Neural progenitor cell (in vitro differentiated cells): ENCODE measurements around the gene FYN. TPM values are rescaled to one million over a fixed set of nuclear protein-coding genes. Genes with fewer than 3 reads are reported as not detected.

Experiments used
- DNase-seq: peaks from one replicate; pipeline ENCODE4 v3.0.0-alpha.2; 2016; ENCODE audit warnings: low spot score
- H2AFZ ChIP-seq: fragments of 200-600 bp; sonication (generic); replicated peaks from 2 replicates; pipeline ENCODE4 v1.6.1; 2016; ENCODE audit warnings: antibody characterized with exemption
- H3F3A ChIP-seq: fragments of 200-600 bp; sonication (generic); 2 replicates; pipeline ENCODE4 v1.6.1; 2016; ENCODE audit warnings: antibody characterized with exemption, low read depth
- H3K27ac ChIP-seq: fragments of 200-600 bp; sonication (generic); 2 replicates; pipeline ENCODE4 v1.5.1; 2016; ENCODE audit warnings: mild to moderate bottlenecking
- H3K27me3 ChIP-seq: fragments of 200-600 bp; sonication (generic); 2 replicates; pipeline ENCODE4 v1.6.1; 2016; ENCODE audit warnings: mild to moderate bottlenecking, moderate library complexity
- H3K36me3 ChIP-seq: fragments of 200-600 bp; sonication (generic); 2 replicates; pipeline ENCODE4 v1.5.1; 2016
- H3K4me1 ChIP-seq: fragments of 200-600 bp; sonication (generic); 2 replicates; pipeline ENCODE4 v1.6.1; 2016; ENCODE audit warnings: mixed run types
- H3K4me2 ChIP-seq: fragments of 200-600 bp; sonication (generic); 2 replicates; pipeline ENCODE4 v1.6.1; 2016
- H3K4me3 ChIP-seq: fragments of 200-600 bp; sonication (generic); 2 replicates; pipeline ENCODE4 v1.5.1; 2016
- H3K79me2 ChIP-seq: fragments of 200-600 bp; sonication (generic); 2 replicates; pipeline ENCODE4 v1.6.1; 2016; ENCODE audit warnings: low read depth
- H3K9ac ChIP-seq: fragments of 200-600 bp; sonication (generic); 2 replicates; pipeline ENCODE4 v1.6.1; 2016
- H3K9me3 ChIP-seq: fragments of 200-600 bp; sonication (generic); 2 replicates; pipeline ENCODE4 v1.5.1; 2016; ENCODE audit warnings: low read depth
- H4K20me1 ChIP-seq: fragments of 200-600 bp; sonication (generic); 2 replicates; pipeline ENCODE4 v1.6.1; 2016; ENCODE audit warnings: low read depth
- H3K27ac Mint-ChIP-seq: 3 replicates; pipeline ENCODE4 v1.8.0; 2021; ENCODE audit warnings: mixed read lengths
- H3K27me3 Mint-ChIP-seq: 2 replicates; pipeline ENCODE4 v1.8.0; 2022; ENCODE audit warnings: low read depth, mild to moderate bottlenecking, inconsistent platforms, moderate library complexity, mixed read lengths; ENCODE audit not compliant: insufficient read depth
- H3K36me3 Mint-ChIP-seq: 3 replicates; pipeline ENCODE4 v1.8.0; 2021; ENCODE audit warnings: mixed read lengths
- H3K4me1 Mint-ChIP-seq: 3 replicates; pipeline ENCODE4 v1.8.0; 2021; ENCODE audit warnings: mixed read lengths
- H3K4me3 Mint-ChIP-seq: 3 replicates; pipeline ENCODE4 v1.8.0; 2021; ENCODE audit warnings: mild to moderate bottlenecking, moderate library complexity, mixed read lengths
- H3K9me3 Mint-ChIP-seq: 3 replicates; pipeline ENCODE4 v1.8.0; 2020; ENCODE audit warnings: mixed read lengths
- EZH2 ChIP-seq: fragments of 200-600 bp; sonication (generic); IDR thresholded peaks from 2 replicates; pipeline ENCODE4 v1.6.1; 2017; ENCODE audit warnings: antibody characterized with exemption, mild to moderate bottlenecking, moderate library complexity
- EZH2phosphoT487 ChIP-seq: fragments of 200-600 bp; sonication (generic); IDR thresholded peaks from 2 replicates; pipeline ENCODE4 v1.6.1; 2017; ENCODE audit warnings: antibody characterized with exemption
- total RNA-seq: library from RNA; depleted of rRNA; stranded (reverse); fragments of >200 nt; gene quantifications from 2 replicates; pipeline ENCODE4 v1.2.3, GENCODE V29; 2015; ENCODE audit warnings: low replicate concordance
- TF ChIP-seq, protein P1 (sequence below): fragments of 200-600 bp; sonication (generic); IDR thresholded peaks from 2 replicates; pipeline ENCODE4 v1.5.1; 2017; ENCODE audit warnings: antibody characterized with exemption, mild to moderate bottlenecking

The FYN gene
- total RNA-seq, 1 donor from 2014 or later = 167 TPM

DNA sequence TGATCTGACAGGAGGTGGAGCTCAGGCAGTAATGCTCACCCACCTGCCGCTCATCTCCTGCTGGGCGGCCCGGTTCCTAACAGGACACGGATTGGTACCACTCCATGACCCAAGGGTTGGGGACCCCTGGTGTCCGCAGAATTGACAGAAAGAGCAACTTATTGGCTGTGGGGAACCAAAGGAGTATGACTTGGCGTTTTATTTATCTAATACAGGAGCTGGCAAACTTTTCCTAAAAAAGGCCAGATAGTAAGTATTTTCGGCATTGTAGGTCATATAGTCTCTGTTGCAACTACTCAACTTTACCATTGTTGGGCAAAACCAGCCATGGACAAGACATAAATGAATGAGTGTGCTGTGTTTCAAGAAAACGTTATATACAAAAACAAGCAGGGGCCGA, 223.2 kb downstream of the FYN start:
- H3K36me3 Mint-ChIP-seq = peaks cover 4% of the 10 kb centered on the region
- no peaks in the 10 kb centered on the region for H3K9me3 ChIP-seq
- TF ChIP-seq, protein P1, sequence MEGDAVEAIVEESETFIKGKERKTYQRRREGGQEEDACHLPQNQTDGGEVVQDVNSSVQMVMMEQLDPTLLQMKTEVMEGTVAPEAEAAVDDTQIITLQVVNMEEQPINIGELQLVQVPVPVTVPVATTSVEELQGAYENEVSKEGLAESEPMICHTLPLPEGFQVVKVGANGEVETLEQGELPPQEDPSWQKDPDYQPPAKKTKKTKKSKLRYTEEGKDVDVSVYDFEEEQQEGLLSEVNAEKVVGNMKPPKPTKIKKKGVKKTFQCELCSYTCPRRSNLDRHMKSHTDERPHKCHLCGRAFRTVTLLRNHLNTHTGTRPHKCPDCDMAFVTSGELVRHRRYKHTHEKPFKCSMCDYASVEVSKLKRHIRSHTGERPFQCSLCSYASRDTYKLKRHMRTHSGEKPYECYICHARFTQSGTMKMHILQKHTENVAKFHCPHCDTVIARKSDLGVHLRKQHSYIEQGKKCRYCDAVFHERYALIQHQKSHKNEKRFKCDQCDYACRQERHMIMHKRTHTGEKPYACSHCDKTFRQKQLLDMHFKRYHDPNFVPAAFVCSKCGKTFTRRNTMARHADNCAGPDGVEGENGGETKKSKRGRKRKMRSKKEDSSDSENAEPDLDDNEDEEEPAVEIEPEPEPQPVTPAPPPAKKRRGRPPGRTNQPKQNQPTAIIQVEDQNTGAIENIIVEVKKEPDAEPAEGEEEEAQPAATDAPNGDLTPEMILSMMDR = no peak
- TF ChIP-seq EZH2phosphoT487 (no peak), EZH2 (no peak)
- H3K4me1 ChIP-seq = no peaks in the 10 kb centered on the region
- no peak overlapping the region for H3K27ac Mint-ChIP-seq
- H3K4me1 Mint-ChIP-seq = peaks cover 4% of the 10 kb centered on the region
- H3K27me3 ChIP-seq = no peaks in the 10 kb centered on the region
- no peak overlapping the region for H3K4me2 ChIP-seq
- no peak overlapping the region for H3K4me3 Mint-ChIP-seq
- no peaks in the 10 kb centered on the region for H3K79me2 ChIP-seq
- H3F3A ChIP-seq = no peaks in the 10 kb centered on the region
- H3K27ac ChIP-seq = no peak overlapping the region
- H3K9me3 Mint-ChIP-seq = peaks cover 4% of the 10 kb centered on the region
- H4K20me1 ChIP-seq = no peaks in the 10 kb centered on the region
- no peak overlapping the region for H2AFZ ChIP-seq
- no peaks in the 10 kb centered on the region for H3K36me3 ChIP-seq
- H3K9ac ChIP-seq = no peak overlapping the region
- H3K27me3 Mint-ChIP-seq = peaks cover 3% of the 10 kb centered on the region
- no peak for DNase-seq
- H3K4me3 ChIP-seq = no peak overlapping the region

DNA sequence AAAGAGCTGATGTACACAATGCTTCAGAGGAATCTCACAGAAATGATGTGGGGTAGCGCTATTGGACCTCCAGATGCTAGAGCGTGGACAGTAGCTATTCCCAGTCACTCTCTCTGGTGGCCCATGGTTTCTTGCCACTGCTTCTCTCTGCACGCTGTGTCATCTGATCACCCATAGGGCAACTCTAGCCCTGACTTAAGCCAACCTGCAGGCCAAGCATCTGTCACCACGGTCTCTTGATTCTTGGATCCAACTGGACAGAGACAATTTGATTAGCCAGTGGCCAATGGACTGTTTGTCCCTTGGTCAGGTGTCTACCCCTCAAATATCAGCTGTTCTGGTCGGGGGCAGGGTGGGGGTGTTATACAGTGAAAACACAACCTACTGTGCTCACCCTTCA, 225.2 kb downstream of the FYN start:
- H3K36me3 Mint-ChIP-seq = peaks cover 4% of the 10 kb centered on the region
- peaks cover 4% of the 10 kb centered on the region for H3K4me1 Mint-ChIP-seq
- no peak for DNase-seq

DNA sequence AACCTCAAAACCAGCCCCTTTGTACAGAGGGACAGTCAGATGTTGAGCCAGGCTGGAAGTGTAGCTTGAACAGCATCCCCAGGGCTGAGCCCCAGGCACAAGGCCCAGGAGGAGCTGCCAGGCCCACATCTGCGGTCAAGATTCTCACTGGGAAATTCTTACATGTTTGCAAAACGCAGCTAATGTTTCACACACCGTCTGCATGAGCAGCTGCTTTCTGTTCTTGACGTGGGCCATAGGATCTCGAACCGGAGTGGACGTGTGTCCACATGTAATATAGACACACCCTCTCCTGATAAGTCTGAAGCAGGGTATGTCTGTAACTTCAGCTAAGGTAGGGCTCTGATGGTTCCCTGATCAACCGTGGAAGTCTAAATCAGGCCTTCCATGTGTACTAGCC, 226.3 kb downstream of the FYN start:
- no peak overlapping the region for H3K27ac ChIP-seq
- no peak overlapping the region for H2AFZ ChIP-seq
- TF ChIP-seq EZH2 (no peak), EZH2phosphoT487 (no peak)
- TF ChIP-seq, protein P1 = no peak
- no peak overlapping the region for H3K4me3 ChIP-seq
- no peak for DNase-seq
- peaks cover 4% of the 10 kb centered on the region for H3K36me3 Mint-ChIP-seq
- H3K9ac ChIP-seq = no peak overlapping the region
- H3F3A ChIP-seq = no peaks in the 10 kb centered on the region
- H3K36me3 ChIP-seq = no peaks in the 10 kb centered on the region
- H3K9me3 Mint-ChIP-seq = peaks cover 4% of the 10 kb centered on the region
- no peaks in the 10 kb centered on the region for H3K4me1 ChIP-seq
- H3K27me3 Mint-ChIP-seq = peaks cover 2% of the 10 kb centered on the region
- H3K4me3 Mint-ChIP-seq = no peak overlapping the region
- peaks cover 8% of the 10 kb centered on the region for H3K4me1 Mint-ChIP-seq
- no peaks in the 10 kb centered on the region for H4K20me1 ChIP-seq
- no peaks in the 10 kb centered on the region for H3K9me3 ChIP-seq
- H3K27me3 ChIP-seq = no peaks in the 10 kb centered on the region
- H3K27ac Mint-ChIP-seq = peak overlapping the region; percentile 25
- no peaks in the 10 kb centered on the region for H3K79me2 ChIP-seq
- H3K4me2 ChIP-seq = no peak overlapping the region

More for the DNA sequence above, 225.2 kb downstream of the FYN start:
- H3K9me3 Mint-ChIP-seq = peaks cover 4% of the 10 kb centered on the region
- no peak overlapping the region for H3K4me3 Mint-ChIP-seq
- Histone ChIP-seq H4K20me1 (no peaks in the 10 kb centered on the region), H3K27ac (no peak overlapping the region), H3K4me3 (no peak overlapping the region), H3K36me3 (no peaks in the 10 kb centered on the region), H2AFZ (no peak overlapping the region), H3F3A (no peaks in the 10 kb centered on the region), H3K79me2 (no peaks in the 10 kb centered on the region), H3K27me3 (no peaks in the 10 kb centered on the region), H3K9ac (no peak overlapping the region), H3K4me2 (no peak overlapping the region), H3K4me1 (no peaks in the 10 kb centered on the region), H3K9me3 (no peaks in the 10 kb centered on the region)
- peak overlapping the region; percentile 10 for H3K27ac Mint-ChIP-seq
- TF ChIP-seq EZH2 = no peak
- peaks cover 2% of the 10 kb centered on the region for H3K27me3 Mint-ChIP-seq

DNA sequence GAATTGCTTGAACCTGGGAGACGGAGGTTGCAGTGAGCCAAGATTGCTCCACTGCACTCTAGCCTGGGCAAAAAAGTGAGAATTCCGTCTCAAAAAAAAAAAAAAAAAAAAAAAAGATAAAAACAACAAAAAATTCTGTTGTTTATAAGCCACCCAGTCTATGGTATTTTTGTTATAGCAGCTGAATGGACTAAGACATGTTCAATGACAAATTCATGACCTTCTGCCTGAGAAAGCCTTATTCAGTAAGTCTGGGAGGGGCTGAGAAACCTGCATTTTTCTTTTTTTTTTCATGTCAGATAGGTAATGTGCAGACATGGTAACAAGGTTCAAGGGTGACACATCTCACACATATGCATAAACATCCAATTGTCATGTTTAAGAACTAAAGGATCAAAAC, 227.2 kb downstream of the FYN start:
- Mint-ChIP-seq H3K36me3 (peaks cover 4% of the 10 kb centered on the region), H3K27ac (no peak overlapping the region), H3K4me3 (no peak overlapping the region), H3K9me3 (peaks cover 4% of the 10 kb centered on the region), H3K27me3 (peaks cover 2% of the 10 kb centered on the region), H3K4me1 (peaks cover 8% of the 10 kb centered on the region)
- Histone ChIP-seq H3K79me2 (no peaks in the 10 kb centered on the region), H3F3A (no peaks in the 10 kb centered on the region), H3K27me3 (no peaks in the 10 kb centered on the region), H3K4me1 (no peaks in the 10 kb centered on the region), H4K20me1 (no peaks in the 10 kb centered on the region), H2AFZ (no peak overlapping the region), H3K36me3 (no peaks in the 10 kb centered on the region), H3K27ac (no peak overlapping the region), H3K9me3 (no peaks in the 10 kb centered on the region), H3K4me2 (no peak overlapping the region), H3K9ac (no peak overlapping the region), H3K4me3 (no peak overlapping the region)
- no peak for DNase-seq
- TF ChIP-seq EZH2phosphoT487 (no peak), EZH2 (no peak)
- TF ChIP-seq, protein P1 = no peak
